HepG2 (cell line): ENCODE measurements around the gene POLN. TPM values are rescaled to one million over a fixed set of nuclear protein-coding genes. Genes with fewer than 3 reads are reported as not detected.

ENCODE experiments used
- EHMT2 ChIP-seq: fragments of 200-600 bp; sonication (generic); IDR thresholded peaks from 2 replicates; pipeline ENCODE4 v1.7.0; 2017; ENCODE audit warnings: antibody characterized with exemption, low read depth, low read length, borderline replicate concordance
- HDAC6 ChIP-seq: fragments of 200-600 bp; sonication (generic); IDR thresholded peaks from 2 replicates; pipeline ENCODE4 v1.7.0; 2017; ENCODE audit warnings: mild to moderate bottlenecking, antibody characterized with exemption, low read length, low read depth
- HMGXB3 ChIP-seq: sonication (generic); formaldehyde crosslinking; IDR thresholded peaks from 2 replicates; pipeline ENCODE4 v1.4.0; 2020; ENCODE audit warnings: missing genetic modification reagents, borderline replicate concordance
- KDM1A ChIP-seq: IDR thresholded peaks from 2 replicates; pipeline ENCODE4 v1.6.1; 2016; ENCODE audit warnings: missing compliant biosample characterization
- MAFF ChIP-seq: IDR thresholded peaks from 2 replicates; pipeline ENCODE4 v1.6.1; 2011; ENCODE audit warnings: low read depth, low read length, improper control_type of control experiment
- MEIS2 ChIP-seq: sonication (generic); formaldehyde crosslinking; IDR thresholded peaks from 2 replicates; pipeline ENCODE4 v1.9.0; 2021; ENCODE audit warnings: mild to moderate bottlenecking, missing genetic modification reagents
- PAXIP1 ChIP-seq: sonication (generic); formaldehyde crosslinking; conservative IDR thresholded peaks from 2 replicates; pipeline ENCODE4 v1.4.0; 2020; ENCODE audit warnings: mild to moderate bottlenecking, missing genetic modification reagents, moderate library complexity
- PLRG1 ChIP-seq: fragments of 450-650 bp; conservative IDR thresholded peaks from 2 replicates; pipeline ENCODE4 v1.6.1; 2016
- SIN3A ChIP-seq: IDR thresholded peaks from 2 replicates; pipeline ENCODE4 v1.6.1; 2011; ENCODE audit warnings: low read depth, mild to moderate bottlenecking, control low read depth, low read length, borderline replicate concordance
- SP5 ChIP-seq: IDR thresholded peaks from 2 replicates; pipeline ENCODE4 v1.6.1; 2016; ENCODE audit warnings: low read depth, borderline replicate concordance
- SPEN ChIP-seq: sonication (generic); formaldehyde crosslinking; IDR thresholded peaks from 2 replicates; pipeline ENCODE4 v1.5.1; 2020; ENCODE audit warnings: low read depth, mild to moderate bottlenecking, missing genetic modification reagents
- ZBTB3 ChIP-seq: sonication (generic); formaldehyde crosslinking; IDR thresholded peaks from 2 replicates; pipeline ENCODE4 v1.4.0; 2020; ENCODE audit warnings: low read depth, mild to moderate bottlenecking, moderate library complexity, missing genetic modification reagents, borderline replicate concordance
- ZBTB42 ChIP-seq: sonication (generic); formaldehyde crosslinking; IDR thresholded peaks from 2 replicates; pipeline ENCODE4 v1.5.0; 2020; ENCODE audit warnings: mild to moderate bottlenecking, missing genetic modification reagents
- ZNF24 ChIP-seq: fragments of 450-650 bp; IDR thresholded peaks from 2 replicates; pipeline ENCODE4 v1.6.1; 2017; ENCODE audit warnings: antibody characterized with exemption, mild to moderate bottlenecking
- ZNF432 ChIP-seq: sonication (generic); formaldehyde crosslinking; IDR thresholded peaks from 2 replicates; pipeline ENCODE4 v1.5.0; 2020; ENCODE audit warnings: missing genetic modification reagents, mild to moderate bottlenecking, borderline replicate concordance
- ZNF460 ChIP-seq: sonication (generic); formaldehyde crosslinking; IDR thresholded peaks from 2 replicates; pipeline ENCODE4 v1.5.1; 2020; ENCODE audit warnings: missing genetic modification reagents, mild to moderate bottlenecking, borderline replicate concordance
- ZNF569 ChIP-seq: sonication (generic); formaldehyde crosslinking; IDR thresholded peaks from 2 replicates; pipeline ENCODE4 v1.5.0; 2020; ENCODE audit warnings: mild to moderate bottlenecking, missing genetic modification reagents, moderate library complexity, borderline replicate concordance
- ZNF652 ChIP-seq: IDR thresholded peaks from 2 replicates; pipeline ENCODE4 v1.6.1; 2016; ENCODE audit warnings: low read depth, borderline replicate concordance
- ZNF772 ChIP-seq: sonication (generic); formaldehyde crosslinking; IDR thresholded peaks from 2 replicates; pipeline ENCODE4 v1.5.0; 2020; ENCODE audit warnings: mild to moderate bottlenecking, missing genetic modification reagents
- ZSCAN21 ChIP-seq: sonication (generic); formaldehyde crosslinking; IDR thresholded peaks from 2 replicates; pipeline ENCODE4 v1.8.0; 2022; ENCODE audit warnings: mild to moderate bottlenecking, missing genetic modification reagents, moderate library complexity, borderline replicate concordance
- polyA plus RNA-seq, 8 experiments: library from polyadenylated mRNA; depleted of rRNA in 3 of 8; stranded (reverse) in 7 of 8; unstranded in 1 of 8; fragments of >200 nt; fragmentation: Illumina TruSeq in 4 of 8; extraction: Trizol in 4 of 8; gene quantifications; 2 replicates each; pipeline versions ENCODE4 v1.2.1 to v1.2.3, GENCODE V29; 2011 to 2016; ENCODE audit warnings: low read depth in 4 of 8, missing spikeins in 1 of 8, mixed read lengths in 1 of 8; ENCODE audit not compliant: insufficient read depth in 1 of 8
- total RNA-seq, 5 experiments: library from RNA; depleted of rRNA; stranded (reverse); fragments of >200 nt; fragmentation: Illumina TruSeq; extraction: Trizol; gene quantifications; 2 replicates each; pipeline ENCODE4 v1.2.3, GENCODE V29; 2016; ENCODE audit warnings: low read depth in 1 of 5
- TF ChIP-seq, protein P1 (sequence below): sonication (generic); formaldehyde crosslinking; conservative IDR thresholded peaks from 2 replicates; pipeline ENCODE4 v1.4.0; 2020; ENCODE audit warnings: missing genetic modification reagents

POLN gene
- total and polyA plus RNA-seq, 2 of the 13 experiments (the other 11 are each of a cell fraction or from before 2014, with no cell fraction given): 0.93 to 1.5 TPM

- TF ChIP-seq ZNF24 (no peak), HMGXB3 (CRISPR knock-in tag) (no peak), EHMT2 (no peak), MEIS2 (CRISPR knock-in tag) (no peak), ZBTB3 (CRISPR knock-in tag) (no peak), ZNF432 (no peak), SP5 (no peak), SPEN (CRISPR knock-in tag) (peak; percentile 17; the same call in 1 of the 2 replicates), PLRG1 (no peak), KDM1A (CRISPR knock-in tag) (peak; percentile 90), ZNF460 (no peak), SIN3A (no peak), PAXIP1 (no peak), ZSCAN21 (CRISPR knock-in tag) (no peak), HDAC6 (no peak), ZBTB42 (0 out of 2 replicates have a peak, but pooled peaks have one; percentile 37), ZNF652 (no peak), MAFF (no peak), ZNF569 (CRISPR knock-in tag) (no peak), ZNF772 (no peak)
- TF ChIP-seq, protein P1, sequence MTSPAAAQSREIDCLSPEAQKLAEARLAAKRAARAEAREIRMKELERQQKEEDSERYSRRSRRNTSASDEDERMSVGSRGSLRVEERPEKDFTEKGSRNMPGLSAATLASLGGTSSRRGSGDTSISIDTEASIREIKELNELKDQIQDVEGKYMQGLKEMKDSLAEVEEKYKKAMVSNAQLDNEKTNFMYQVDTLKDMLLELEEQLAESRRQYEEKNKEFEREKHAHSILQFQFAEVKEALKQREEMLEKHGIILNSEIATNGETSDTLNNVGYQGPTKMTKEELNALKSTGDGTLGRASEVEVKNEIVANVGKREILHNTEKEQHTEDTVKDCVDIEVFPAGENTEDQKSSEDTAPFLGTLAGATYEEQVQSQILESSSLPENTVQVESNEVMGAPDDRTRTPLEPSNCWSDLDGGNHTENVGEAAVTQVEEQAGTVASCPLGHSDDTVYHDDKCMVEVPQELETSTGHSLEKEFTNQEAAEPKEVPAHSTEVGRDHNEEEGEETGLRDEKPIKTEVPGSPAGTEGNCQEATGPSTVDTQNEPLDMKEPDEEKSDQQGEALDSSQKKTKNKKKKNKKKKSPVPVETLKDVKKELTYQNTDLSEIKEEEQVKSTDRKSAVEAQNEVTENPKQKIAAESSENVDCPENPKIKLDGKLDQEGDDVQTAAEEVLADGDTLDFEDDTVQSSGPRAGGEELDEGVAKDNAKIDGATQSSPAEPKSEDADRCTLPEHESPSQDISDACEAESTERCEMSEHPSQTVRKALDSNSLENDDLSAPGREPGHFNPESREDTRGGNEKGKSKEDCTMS: no peak
These were observed 164.9 kb downstream of the POLN start (continued) for GRCh38 chr4:2076908-2077536.
